Measurements from ENCODE around the gene CKAP4. TPM values are rescaled to one million over a fixed set of nuclear protein-coding genes. Genes with fewer than 3 reads are reported as not detected.

The CKAP4 gene
- polyA plus RNA-seq, 4 donors = 111 to 199 (median 125) TPM

DNA sequence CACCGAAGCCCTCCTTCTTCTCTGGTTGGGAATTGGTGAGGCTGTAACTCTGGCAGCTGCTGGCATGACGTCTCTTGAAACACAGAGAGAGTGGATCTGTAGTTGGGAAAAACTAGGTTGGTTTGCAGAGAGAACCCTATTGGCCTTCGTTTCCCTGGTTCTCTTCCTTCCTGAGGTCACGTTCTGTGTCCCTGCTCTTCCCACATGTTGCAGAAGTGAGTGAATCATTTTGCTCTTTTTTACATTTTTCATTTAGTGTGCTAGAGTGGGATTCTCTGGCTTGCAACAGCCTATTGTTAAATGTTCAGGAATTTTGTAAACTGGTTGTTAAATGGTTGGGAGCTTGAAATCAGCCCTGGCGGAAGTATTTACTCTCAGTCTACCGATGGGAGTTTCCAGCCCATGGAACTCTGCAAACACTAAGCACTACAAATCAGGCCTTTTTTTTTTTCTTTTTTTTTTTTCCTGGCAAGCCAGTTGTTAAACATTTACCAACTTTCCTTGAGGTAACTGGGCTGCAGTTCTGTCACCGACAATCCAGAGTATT is 26.8 kb upstream of the CKAP4 start:
- DNase-seq (ENCODE audit: low read depth in 4 of 4, low spot score in 3 of 4) = peak in 1 of 4 donors; percentile 29

DNA sequence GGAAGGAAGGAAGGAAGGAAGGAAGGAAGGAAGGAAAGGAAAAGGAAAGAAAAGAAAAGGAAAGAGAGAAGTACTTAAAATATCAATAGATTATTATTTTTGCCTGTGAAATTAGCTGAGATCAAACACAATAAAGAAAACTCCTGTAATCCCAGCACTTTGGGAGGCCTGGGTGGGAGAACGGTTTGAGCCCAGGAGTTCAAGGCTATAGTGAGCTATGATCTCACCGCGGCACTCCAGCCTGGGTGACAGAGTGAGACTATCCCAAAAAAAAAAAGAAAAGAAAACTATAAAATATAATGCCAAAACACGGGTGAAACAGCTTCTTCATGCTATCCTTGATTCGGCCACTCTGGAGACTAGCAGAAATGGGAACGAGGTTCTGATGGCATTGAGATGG is 26.2 kb upstream of the CKAP4 start:
- no peak for DNase-seq (ENCODE audit: low read depth in 4 of 4, low spot score in 3 of 4)

DNA sequence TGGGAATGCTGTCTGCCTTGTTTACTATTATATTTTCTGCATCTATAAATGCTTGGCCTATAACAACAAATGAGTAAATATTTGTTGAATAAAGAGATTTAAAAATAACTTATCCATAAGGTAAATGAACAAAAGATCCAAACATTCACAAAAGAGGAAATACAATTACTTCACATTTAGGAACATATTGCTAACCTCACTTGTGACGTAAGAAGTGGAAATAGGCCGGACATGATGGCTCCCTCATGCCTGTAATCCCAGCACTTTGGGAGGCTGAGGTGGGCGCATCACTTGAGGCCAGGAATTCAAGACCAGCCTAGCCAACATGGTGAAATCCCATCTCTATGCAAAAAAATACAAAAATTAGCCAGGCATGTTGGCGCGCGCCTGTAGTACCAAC is 25.7 kb upstream of the CKAP4 start:
- DNase-seq (ENCODE audit: low read depth in 4 of 4, low spot score in 3 of 4) = no peak

DNA sequence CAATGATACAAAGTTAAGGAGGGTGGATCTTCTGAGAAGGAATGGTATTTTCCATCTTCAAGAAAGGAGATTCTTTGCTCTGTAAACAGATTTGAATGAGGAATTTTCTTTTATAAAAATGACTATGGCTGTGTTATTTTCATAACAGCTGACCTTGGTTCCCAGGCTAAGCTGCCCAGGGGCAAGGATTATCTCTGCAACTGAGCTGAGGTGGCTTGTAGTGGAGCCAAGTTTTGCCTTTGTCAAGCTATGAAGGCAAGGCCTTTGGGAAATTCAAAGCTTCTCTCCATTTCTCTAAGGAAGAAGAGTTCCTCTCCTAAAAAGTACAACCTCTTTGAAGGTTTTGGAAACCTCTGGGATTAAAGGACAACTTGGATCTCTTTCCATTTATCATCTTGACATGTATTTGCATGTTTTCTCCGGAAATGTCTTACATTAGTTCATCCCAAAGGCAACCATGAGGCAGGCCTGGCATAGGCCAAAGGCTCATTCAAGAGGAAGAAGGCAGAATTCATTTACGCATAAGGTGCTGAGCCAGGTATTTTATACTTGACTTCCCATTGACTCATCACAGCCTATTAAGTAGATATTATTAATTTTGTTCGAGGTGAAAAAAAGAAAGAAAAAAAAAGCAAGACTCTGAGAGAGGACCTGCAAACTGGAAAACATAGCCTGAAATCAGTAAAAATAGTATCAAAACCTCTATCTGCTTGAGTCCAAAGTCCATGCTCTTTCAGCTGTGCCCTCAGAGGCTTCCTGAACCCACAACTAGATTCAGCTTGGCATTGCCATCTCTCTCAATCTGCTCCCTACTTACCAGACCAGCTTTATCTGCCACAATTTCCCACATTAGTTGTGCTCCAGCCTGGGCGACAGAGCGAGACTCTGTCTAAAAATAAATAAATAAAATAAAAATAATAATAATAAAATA is 24.0 kb upstream of the CKAP4 start:
- no peak for DNase-seq (ENCODE audit: low read depth in 4 of 4, low spot score in 3 of 4)

DNA sequence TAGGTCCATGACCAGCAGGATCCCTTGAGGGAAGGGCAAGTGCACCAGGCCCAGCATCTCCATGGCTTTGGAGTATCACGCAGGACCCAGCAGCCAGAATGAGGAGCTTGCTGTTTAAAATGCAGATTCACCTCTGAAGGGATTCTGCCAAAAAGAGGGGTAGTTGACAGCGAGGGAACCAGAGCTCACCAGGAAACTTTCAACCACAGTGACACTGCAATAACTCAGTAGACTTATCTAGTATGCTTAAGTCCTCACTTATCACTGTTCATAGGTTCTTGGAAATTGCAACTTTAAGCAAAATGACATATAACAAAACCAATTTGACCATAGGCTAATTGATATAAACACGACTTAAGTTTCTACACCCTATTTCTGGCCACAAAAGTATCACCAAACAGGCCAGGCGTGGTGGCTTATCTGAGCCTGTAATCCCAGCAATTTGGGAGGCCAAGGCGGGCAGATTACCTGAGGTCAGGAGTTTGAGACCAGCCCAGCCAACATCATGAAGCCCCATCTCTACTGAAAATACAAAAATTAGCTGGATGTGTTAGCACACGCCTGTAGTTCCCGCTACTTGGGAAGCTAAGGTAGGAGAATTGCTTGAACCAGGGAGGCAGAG is 21.4 kb upstream of the CKAP4 start:
- no peak for DNase-seq (ENCODE audit: low read depth in 4 of 4, low spot score in 3 of 4)

DNA sequence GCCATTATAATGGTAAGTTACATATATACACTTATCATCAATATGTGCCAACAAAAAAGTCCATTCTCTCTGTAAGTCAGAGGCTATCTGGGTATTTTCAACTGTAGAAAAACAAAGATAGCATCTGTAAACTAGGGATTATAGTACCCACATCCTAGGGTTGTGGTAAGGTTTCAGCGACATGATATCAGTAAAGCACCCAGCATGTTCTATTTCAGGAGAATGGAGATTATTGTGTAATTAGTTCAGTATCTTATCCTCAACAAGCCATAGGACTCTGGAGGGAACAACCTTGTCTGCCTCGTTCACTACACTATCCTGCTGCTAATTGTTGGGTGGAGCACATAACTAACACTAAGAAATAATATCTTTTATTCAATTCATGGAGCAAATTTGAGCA is 19.7 kb upstream of the CKAP4 start:
- no peak for DNase-seq (ENCODE audit: low read depth in 4 of 4, low spot score in 3 of 4)

DNA sequence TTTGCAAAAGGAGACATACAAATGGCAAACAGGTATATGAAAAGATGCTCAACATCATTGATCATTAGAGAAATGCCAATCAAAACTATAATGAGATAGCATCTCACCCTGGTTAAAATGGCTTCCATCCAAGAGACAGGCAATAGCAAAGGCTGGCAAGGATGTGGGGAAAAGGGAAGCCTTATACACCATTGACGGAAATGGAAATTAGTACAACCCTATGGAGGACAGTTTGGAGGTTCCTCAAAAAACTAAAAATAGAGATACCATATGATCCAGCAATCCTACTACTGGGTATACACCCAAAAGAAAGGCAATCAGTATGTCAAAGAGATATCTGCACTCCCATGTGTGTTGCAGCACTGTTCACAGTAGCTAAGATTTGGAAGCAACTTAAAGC is 17.3 kb upstream of the CKAP4 start:
- no peak for DNase-seq (ENCODE audit: low read depth in 4 of 4, low spot score in 3 of 4)

DNA sequence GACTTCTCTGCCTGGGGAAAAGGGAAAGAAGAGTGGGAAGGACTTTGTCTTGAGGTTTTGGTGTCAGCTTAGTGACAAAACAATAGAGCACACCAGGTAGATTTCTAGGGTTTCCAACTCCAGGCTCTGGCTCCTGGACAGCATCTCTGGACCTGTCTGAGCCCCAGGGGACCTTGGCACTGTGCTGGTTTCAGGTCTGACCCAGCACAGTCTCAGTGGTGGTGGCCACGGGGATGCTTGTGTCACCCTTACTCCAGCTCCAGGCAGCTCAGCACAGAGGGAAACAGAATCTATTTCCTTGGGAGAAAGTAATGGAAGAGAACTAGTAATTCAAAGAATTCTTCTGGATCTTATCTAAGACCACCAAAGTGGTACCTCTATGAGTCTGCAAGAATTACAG is 11.1 kb upstream of the CKAP4 start:
- no peak for DNase-seq (ENCODE audit: low read depth in 4 of 4, low spot score in 3 of 4)

DNA sequence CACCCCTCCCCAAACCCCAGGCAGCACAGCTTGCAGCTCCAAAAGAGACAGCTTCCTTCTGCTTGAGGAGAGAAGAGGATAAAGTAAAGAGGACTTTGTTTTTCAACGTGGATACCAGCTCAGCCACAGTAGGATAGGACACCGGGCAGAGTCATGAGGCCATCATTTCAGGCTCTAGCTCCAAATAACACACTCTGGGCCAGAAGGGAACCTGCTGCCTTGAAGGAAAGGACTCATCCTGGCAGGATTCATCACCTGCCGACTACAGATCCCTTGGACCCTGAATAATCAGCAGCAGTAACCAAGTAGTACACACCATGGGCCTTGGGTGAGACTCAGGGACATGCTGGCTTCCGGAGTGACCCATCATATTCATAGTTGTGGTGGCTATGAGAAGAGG is 10.4 kb upstream of the CKAP4 start:
- no peak for DNase-seq (ENCODE audit: low read depth in 4 of 4, low spot score in 3 of 4)

DNA sequence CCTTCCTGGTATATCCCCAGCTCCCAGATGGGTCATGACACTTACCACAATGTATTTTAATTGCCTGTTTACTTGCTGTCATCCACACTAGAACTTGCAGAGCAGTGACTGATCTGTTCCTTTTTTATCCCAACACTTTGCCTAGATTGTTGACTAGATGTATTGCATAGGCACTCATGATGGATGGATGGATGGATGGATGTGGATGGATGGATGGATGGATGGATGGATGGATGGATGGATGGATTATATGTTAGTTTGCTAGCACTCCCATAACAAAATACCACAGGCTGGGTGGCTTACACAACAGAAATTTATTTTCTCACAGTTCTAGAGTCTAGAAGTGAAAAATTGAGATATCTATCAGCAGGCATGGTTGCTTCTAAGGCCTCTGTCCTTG is 8.7 kb upstream of the CKAP4 start:
- DNase-seq (ENCODE audit: low read depth in 4 of 4, low spot score in 3 of 4) = no peak

DNA sequence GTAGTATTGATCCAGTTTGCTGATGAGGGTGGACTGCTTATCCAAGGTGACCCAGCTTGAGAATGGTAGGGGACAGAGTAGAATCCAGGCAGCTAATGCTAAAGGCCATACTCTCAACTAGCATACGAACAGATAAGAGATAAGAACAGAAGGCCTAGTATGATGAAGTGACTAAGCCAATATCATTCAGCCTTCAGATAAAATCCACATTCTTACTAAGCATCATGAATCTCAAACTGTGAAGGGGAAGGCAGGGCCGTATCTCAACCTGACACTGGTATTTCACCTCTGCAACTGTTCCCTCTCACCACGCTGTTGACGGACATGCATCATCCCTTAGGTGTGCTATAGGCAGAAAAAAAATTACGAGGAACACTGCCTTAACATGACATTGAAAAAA is 8.1 kb upstream of the CKAP4 start:
- DNase-seq (ENCODE audit: low read depth in 4 of 4, low spot score in 3 of 4) = no peak

DNA sequence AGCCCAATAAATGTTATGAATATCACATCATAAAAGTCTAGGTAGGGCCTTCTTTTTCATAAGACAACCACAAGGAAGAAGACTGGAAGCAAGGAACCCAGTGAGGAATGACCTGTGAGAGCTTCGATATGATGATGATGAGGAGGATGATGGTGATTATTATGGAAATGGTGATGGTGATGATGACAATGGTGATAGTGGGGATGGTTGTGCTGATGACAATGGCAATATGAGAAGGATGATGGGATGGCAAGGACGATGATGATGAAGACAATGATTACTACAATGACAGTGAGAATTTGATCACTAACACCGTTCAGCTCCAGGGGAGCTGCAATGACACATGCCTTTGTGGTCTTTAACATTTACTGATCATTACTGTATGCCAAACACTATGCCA is 7.7 kb upstream of the CKAP4 start:
- DNase-seq (ENCODE audit: low read depth in 4 of 4, low spot score in 3 of 4) = no peak

DNA sequence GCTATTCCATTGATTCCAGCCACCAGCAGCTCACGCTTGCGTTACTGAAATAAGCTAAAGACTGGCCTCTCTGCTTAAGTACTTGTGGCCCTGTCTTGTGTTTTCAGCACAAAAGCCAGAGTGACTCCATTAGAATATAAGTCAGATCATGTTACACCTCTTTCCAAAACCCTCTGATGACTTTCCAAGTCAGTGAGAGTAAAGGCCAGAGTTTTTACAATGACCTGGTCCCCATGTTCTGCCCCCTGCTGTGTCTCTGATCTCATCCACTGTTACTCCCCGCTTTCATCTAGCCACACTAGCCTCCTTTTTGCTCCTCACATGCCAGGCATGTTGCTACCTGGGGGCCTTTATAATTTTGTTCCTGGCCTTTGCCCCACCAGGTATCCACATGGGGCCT is 6.9 kb upstream of the CKAP4 start:
- DNase-seq (ENCODE audit: low read depth in 4 of 4, low spot score in 3 of 4) = no peak

DNA sequence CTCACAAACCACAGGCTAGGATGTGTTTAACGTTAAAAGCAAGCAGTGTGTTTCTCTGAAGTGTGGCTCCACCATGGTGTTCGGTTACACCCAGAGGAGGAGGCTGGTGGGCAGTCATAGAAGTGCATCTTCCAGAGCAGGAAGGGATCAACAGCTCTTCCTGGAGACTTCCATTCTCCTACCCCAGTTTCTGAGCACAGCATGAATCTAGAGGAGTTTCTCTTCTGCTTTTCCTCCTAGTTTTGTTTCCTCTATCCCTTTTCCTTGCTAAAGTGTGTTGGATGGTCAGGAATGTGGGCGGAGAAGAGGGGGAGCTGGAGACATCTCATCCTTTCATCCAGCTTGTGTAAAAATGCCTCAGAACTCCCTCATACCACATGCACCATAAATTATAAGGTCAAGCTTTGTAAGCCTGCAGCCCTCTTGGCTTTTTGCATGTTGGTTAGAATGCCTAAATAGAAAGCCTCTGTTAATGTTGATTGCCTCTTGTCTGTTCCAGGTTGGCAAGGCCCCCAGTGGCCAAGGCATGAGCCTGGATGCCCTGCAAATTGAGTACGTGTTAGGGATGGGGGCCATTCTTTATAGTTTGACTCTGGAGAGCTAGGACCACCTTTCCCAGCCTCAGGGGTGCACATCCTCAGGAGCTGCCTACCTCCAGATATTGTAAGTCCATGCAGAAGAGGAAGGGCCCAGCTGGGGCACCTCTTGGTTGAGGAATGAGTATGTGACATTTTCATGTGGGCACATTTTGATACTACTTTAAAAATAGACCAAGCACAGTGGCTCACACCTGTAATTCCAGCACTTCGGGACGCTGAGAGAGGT is 4.0 kb upstream of the CKAP4 start:
- DNase-seq (ENCODE audit: low read depth in 4 of 4, low spot score in 3 of 4) = peak in 3 of 4 donors; percentile 48 to 69 (median 56)

DNA sequence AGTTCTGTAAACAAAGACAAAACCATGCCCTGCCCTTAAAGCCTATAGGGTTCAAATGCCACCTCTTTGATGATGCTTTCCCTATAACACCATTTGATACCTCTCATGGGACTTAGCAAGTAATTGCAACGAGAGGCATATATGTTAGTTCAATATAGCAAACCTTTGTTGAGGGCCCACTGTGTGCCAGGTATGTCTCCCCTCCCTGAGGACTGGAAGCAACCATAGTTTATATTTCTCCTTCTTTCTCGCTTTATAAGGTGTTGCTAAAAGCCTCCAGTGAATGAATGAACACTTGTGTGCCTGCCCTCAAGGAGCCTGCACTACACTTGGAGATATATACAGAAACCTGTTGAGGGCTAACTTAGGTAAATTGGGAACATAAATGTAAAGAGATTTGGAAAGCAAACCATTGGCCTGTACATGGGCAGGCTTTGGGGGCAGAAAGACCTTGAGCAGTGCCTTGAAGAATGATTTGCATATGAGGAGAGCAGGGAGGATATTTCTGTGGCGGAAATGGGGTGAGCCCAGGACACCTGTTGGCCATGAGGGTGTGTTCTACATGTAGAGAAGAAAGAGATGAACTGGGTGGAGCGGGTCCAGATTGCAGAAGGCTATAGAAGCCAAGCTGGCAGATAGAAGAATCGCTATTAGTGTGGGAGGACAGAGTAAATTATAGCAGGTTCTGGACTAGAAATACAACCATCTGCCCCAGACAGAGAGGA is 1.8 kb upstream of the CKAP4 start:
- DNase-seq (ENCODE audit: low read depth in 4 of 4, low spot score in 3 of 4) = no peak

DNA sequence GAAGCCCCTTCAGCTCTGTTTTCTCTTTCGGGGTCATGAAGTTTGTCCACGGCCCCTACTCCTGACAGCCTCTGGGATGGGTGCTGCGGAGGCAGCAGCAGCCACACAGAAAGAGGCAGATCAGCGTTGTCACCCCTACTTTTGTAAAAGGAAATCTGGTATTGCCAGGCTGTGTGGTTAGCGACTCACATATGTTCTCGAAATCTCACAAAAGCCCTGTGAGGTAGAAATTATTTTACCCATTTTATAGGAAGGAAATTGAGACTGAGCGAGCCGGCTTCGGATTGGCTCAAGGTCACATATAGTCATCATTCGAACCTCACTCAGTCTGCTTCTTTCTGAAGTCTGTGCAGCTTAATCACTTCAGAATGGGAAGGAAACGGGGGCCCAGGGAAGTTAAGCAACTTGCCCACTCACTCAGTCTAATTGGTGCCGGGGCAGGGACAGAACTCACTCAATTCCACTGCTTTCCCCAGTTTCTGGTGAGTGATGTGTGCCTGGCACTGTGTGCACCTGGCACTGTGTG is 1.1 kb upstream of the CKAP4 start:
- DNase-seq (ENCODE audit: low read depth in 4 of 4, low spot score in 3 of 4) = no peak

DNA sequence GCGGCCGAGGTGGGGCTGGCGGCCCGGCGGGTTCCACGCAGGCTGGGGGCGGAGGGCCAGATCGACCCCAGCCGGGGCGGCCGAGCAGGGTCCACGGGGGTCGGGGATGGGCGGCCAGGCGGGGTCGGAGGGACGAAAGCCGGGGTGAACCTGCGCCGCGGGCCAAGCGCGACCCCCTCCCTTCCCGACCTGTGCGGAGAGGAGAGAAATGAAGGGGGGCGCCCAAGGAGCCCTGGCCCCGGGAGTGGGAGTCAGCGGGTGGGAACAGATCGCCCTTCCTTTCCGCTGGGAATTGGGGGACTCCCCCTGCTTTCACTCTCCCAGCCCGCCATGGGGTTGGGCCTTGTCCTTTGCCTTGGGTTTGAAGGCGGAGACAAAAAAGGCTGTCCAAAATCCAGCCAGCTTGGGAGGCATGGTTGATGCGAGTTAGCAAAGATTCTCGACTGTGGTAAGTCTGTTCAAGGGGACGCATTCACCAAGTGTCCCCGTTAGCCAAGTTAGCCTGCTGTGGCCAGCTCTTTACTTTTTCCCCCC is 559 bp upstream of the CKAP4 start:
- peak in 2 of 4 donors; percentile 39 to 51 for DNase-seq (ENCODE audit: low read depth in 4 of 4, low spot score in 3 of 4)

DNA sequence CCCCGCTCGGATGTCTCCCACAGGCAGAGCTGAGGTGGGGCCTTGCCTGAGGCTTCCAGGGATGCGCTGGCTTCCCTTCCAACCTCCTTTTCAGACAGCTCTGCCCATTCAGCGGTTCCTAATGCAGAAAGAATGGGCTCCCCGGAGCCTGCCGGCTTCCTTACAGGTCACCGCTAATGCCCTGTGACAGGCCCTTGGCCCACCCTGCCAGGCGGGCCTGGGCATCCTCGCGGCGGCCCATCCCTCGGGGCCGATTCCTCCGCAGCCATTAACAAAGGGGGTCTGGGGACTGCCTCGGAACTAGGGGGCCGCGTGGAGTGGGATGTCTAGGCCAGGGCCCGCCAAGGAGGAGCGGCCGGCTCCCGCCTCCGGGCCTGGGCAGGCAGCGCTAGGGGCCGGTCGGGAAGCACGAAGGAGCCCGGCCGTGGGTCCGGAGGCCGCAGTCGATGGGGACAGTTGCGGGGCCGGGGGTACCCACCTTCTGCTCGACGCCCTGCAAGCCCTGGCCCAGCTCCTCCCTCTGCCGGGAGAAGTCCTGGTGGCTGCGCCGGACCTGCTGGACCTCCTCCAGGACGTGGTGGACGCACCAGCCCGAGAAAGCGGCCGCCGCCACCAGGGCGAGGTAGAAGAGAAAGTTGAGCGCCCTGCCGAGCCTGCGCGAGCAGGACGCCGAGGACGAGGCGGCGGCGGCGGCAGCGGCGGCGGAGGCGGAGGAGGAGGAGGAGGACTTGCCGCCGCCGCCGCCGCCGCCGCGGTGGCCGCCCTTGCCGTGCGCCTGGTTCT is 738 bp downstream of the CKAP4 start:
- DNase-seq (ENCODE audit: low read depth in 4 of 4, low spot score in 3 of 4) = peak in 2 of 4 donors; percentile 24 to 31

DNA sequence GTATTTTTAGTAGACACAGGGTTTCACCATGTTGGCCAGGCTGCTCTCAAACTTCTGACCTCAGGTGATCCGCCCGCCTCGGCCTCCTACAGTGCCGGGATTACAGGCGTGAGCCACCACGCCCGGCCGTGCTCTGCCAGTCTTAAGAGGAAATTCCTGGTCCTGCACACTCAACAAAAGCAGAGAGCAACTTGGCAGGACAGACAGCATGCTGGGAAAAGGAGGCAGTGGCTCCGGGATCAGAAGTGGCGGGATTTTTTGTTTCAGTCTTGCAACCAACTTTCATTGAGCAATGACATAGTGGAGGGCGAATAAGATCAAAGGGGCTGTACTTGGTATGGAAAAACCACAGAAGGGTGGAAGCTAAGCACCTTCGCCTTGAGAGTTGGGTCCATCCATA is 2.1 kb downstream of the CKAP4 start:
- no peak for DNase-seq (ENCODE audit: low read depth in 4 of 4, low spot score in 3 of 4)

Measured in left renal pelvis (tissue), 4 donors.